ENCODE data around the gene CPB2. TPM values are rescaled to one million over a fixed set of nuclear protein-coding genes. Genes with fewer than 3 reads are reported as not detected.

Gene CPB2
- total RNA-seq, 1 experiment from 2014 or later, result 0.15 TPM

DNA sequence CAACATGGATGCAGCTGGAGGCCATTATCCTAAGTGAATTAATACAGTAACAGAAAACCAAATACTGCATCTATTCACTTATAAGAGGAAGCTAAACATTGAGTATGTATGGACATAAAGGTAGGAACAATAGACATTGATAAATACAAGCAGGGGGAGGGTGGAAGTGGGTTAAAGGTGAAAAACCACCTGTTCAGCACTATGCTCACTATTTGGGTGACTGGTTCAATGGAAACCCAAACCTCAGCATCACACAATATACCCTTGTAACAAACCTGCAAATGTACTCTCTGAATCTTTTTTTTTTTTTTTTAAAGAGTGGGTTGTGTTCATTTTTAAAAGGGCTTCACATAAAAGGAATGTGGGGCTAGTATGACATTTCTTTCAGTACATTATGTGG is 26.9 kb upstream of the CPB2 start:
- no TSS peak for BruUV-seq (replicated peaks)
- TF ChIP-seq SP1 (IDR thresholded peaks at IDR 0.05; ENCODE audit: low read depth), result no peak
- TF ChIP-seq POLR2A (IDR thresholded peaks at IDR 0.05; ENCODE audit: borderline replicate concordance, extremely low read depth, insufficient read depth, insufficient read length), result no peak
- TF ChIP-seq JUND (IDR thresholded peaks at IDR 0.05), result no peak
- no peak for TF ChIP-seq EGR1 (IDR thresholded peaks at IDR 0.05; ENCODE audit: low read depth)
- no peak for TF ChIP-seq TCF7L2 (IDR thresholded peaks at IDR 0.05; ENCODE audit: borderline replicate concordance, extremely low read depth, insufficient read depth, insufficient read length)
- TF ChIP-seq ZNF274 (IDR thresholded peaks at IDR 0.05; ENCODE audit: low read depth, low read length), result no peak
- no peak for TF ChIP-seq ELF1 (IDR thresholded peaks at IDR 0.05; ENCODE audit: borderline replicate concordance, low read depth)
- TF ChIP-seq CEBPB (IDR thresholded peaks at IDR 0.05; ENCODE audit: low read depth), result no peak

DNA sequence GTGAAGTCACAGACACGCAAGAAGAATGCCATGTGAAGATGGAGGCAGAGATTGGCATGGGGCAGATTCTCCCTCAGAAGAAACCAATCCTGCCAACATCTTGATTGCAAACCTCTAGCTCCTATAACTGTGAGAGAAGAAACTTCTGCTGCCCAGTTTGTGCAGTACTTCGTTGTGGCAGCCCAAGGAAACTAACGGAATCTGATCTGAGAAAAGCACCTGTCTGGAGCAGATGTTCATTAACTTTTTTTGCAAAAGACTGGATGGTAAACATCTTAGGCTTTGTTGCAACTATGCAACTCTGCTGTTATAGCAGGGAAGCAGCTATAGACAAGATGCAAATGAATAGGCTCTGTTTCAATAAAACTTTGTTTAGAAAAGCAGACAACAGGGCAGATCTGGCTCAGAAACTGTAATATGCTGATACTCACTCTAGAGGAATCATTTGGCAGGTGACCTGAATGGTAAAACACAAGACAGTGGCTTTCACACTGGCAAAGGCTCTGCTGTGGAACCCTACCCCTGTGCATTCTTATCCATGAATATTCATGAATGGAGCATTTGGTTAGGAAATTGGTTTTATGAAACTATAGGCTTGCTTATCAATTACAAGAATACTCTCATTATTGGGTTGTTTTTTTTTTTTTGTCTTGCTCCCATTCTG is 25.3 kb upstream of the CPB2 start:
- H2AFZ ChIP-seq (ENCODE audit: low read depth, low read length, poor library complexity, severe bottlenecking), result no peak overlapping the region
- POLR2A ChIA-PET, result no interaction called here
- BruUV-seq (replicated peaks), result no TSS peak
- peaks cover 8 to 9% of the 10 kb centered on the region in 2 experiments for H3K4me1 ChIP-seq (ENCODE audit: control insufficient read depth in 1 of 2, insufficient read depth in 2 of 2, low read length in 2 of 2)
- no peaks in the 10 kb centered on the region for H3K9me2 ChIP-seq (ENCODE audit: insufficient read depth)
- H3K4me2 ChIP-seq (ENCODE audit: low read length), result no peak overlapping the region
- no peak overlapping the region for H3K9ac ChIP-seq (ENCODE audit: low read length)
- no peaks in the 10 kb centered on the region for H4K20me1 ChIP-seq (ENCODE audit: insufficient read depth)
- no peak overlapping the region for H3K27ac ChIP-seq (ENCODE audit: low read depth, low read length)
- no peaks in the 10 kb centered on the region for H3K79me2 ChIP-seq (ENCODE audit: insufficient read depth, low read length)
- intact Hi-C loops (cut with micrococcal nuclease), result loop anchor here (5.0 to 10.0 kb wide), 2 partner anchors 205 to 508 kb away; no protein-coding TSS in a partner anchor
- CTCF ChIA-PET, result interaction anchor here (1.5 kb wide), 1 partner anchor 322 kb away, joined by 5 read pairs; no protein-coding TSS in a partner anchor
- H3K9me3 ChIP-seq (ENCODE audit: control insufficient read depth in 1 of 2, insufficient read depth in 1 of 2, low read depth in 1 of 2, low read length in 2 of 2), result no peaks in the 10 kb centered on the region
- DNase-seq (ENCODE audit: low read depth, low spot score) (no peak), ATAC-seq (no peak)
- no peaks in the 10 kb centered on the region for H3K36me3 ChIP-seq (ENCODE audit: control insufficient read depth in 1 of 2, insufficient read depth in 2 of 2, low read length in 2 of 2)
- peaks cover 35% of the 10 kb centered on the region for H3K27me3 ChIP-seq (ENCODE audit: insufficient read depth, low read length)
- H3K4me3 ChIP-seq (replicated peaks in 1 of 2; ENCODE audit: low read depth in 1 of 2, low read length in 2 of 2), result no peak overlapping the region
- RAD21 ChIA-PET (ENCODE audit: low non-redundant PET in 1 of 2, low total read pairs in 2 of 2, uncharacterized antibody in 2 of 2, unreplicated experiment in 2 of 2), result no interaction called here
- TF ChIP-seq, protein P1, sequence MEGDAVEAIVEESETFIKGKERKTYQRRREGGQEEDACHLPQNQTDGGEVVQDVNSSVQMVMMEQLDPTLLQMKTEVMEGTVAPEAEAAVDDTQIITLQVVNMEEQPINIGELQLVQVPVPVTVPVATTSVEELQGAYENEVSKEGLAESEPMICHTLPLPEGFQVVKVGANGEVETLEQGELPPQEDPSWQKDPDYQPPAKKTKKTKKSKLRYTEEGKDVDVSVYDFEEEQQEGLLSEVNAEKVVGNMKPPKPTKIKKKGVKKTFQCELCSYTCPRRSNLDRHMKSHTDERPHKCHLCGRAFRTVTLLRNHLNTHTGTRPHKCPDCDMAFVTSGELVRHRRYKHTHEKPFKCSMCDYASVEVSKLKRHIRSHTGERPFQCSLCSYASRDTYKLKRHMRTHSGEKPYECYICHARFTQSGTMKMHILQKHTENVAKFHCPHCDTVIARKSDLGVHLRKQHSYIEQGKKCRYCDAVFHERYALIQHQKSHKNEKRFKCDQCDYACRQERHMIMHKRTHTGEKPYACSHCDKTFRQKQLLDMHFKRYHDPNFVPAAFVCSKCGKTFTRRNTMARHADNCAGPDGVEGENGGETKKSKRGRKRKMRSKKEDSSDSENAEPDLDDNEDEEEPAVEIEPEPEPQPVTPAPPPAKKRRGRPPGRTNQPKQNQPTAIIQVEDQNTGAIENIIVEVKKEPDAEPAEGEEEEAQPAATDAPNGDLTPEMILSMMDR (IDR thresholded peaks at IDR 0.05 in 2 of 3, conservative IDR thresholded peaks at IDR 0.05 in 1 of 3; ENCODE audit: borderline replicate concordance in 1 of 3, insufficient read depth in 1 of 3, low read depth in 2 of 3, low read length in 2 of 3), result no peak
- TF ChIP-seq ELF1 (IDR thresholded peaks at IDR 0.05; ENCODE audit: borderline replicate concordance, low read depth) (no peak), EZH2phosphoT487 (IDR thresholded peaks at IDR 0.05; ENCODE audit: borderline replicate concordance) (no peak), RAD21 (IDR thresholded peaks at IDR 0.05; ENCODE audit: low read depth) (no peak), ZFX (IDR thresholded peaks at IDR 0.05) (no peak), JUND (IDR thresholded peaks at IDR 0.05) (no peak), EGR1 (IDR thresholded peaks at IDR 0.05; ENCODE audit: low read depth) (no peak), SRF (IDR thresholded peaks at IDR 0.05; ENCODE audit: low read depth) (no peak), TCF7L2 (IDR thresholded peaks at IDR 0.05; ENCODE audit: borderline replicate concordance, extremely low read depth, insufficient read depth, insufficient read length) (no peak), CBX3 (IDR thresholded peaks at IDR 0.05; ENCODE audit: low read depth) (no peak), CEBPB (IDR thresholded peaks at IDR 0.05; ENCODE audit: low read depth) (no peak), EZH2 (IDR thresholded peaks at IDR 0.05) (no peak), SP1 (IDR thresholded peaks at IDR 0.05; ENCODE audit: low read depth) (no peak)
- TF ChIP-seq, protein P2, sequence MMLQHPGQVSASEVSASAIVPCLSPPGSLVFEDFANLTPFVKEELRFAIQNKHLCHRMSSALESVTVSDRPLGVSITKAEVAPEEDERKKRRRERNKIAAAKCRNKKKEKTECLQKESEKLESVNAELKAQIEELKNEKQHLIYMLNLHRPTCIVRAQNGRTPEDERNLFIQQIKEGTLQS (IDR thresholded peaks at IDR 0.05), result no peak

More for the DNA sequence above, 26.9 kb upstream of the CPB2 start:
- intact Hi-C loops (cut with micrococcal nuclease), result no loop called here
- Histone ChIP-seq H2AFZ (ENCODE audit: low read depth, low read length, poor library complexity, severe bottlenecking) (no peak overlapping the region), H3K4me1 (ENCODE audit: control insufficient read depth in 1 of 2, insufficient read depth in 2 of 2, low read length in 2 of 2) (peaks cover 16 to 18% of the 10 kb centered on the region in 2 experiments), H3K27me3 (ENCODE audit: insufficient read depth, low read length) (peaks cover 35% of the 10 kb centered on the region), H3K4me2 (ENCODE audit: low read length) (no peak overlapping the region), H3K9me3 (ENCODE audit: control insufficient read depth in 1 of 2, insufficient read depth in 1 of 2, low read depth in 1 of 2, low read length in 2 of 2) (no peaks in the 10 kb centered on the region), H3K27ac (ENCODE audit: low read depth, low read length) (no peak overlapping the region), H3K4me3 (replicated peaks in 1 of 2; ENCODE audit: low read depth in 1 of 2, low read length in 2 of 2) (no peak overlapping the region), H3K79me2 (ENCODE audit: insufficient read depth, low read length) (no peaks in the 10 kb centered on the region), H3K36me3 (ENCODE audit: control insufficient read depth in 1 of 2, insufficient read depth in 2 of 2, low read length in 2 of 2) (no peaks in the 10 kb centered on the region), H3K9me2 (ENCODE audit: insufficient read depth) (no peaks in the 10 kb centered on the region), H3K9ac (ENCODE audit: low read length) (no peak overlapping the region), H4K20me1 (ENCODE audit: insufficient read depth) (no peaks in the 10 kb centered on the region)
- ChIA-PET CTCF (no interaction called here), RAD21 (ENCODE audit: low non-redundant PET in 1 of 2, low total read pairs in 2 of 2, uncharacterized antibody in 2 of 2, unreplicated experiment in 2 of 2) (no interaction called here), POLR2A (no interaction called here)
- DNase-seq (ENCODE audit: low read depth, low spot score) (no peak), ATAC-seq (no peak)

All from HCT116 (cell line).